Panc1 (cell line): Measurements from ENCODE around the gene ECEL1. TPM values are rescaled to one million over a fixed set of nuclear protein-coding genes. Genes with fewer than 3 reads are reported as not detected.
"Not testable (repeated sequence)": the region's sequence is repeated elsewhere in the genome, so short reads cannot be mapped to it uniquely, and the experiment has no call there.

Experiments used
- ATAC-seq: fragments of 200-7000 bp; cut with Tn5 transposase; 2 replicates; pipeline ENCODE4 v1.9.1; 2020; ENCODE audit warnings: mild to moderate bottlenecking, moderate library complexity
- BruUV-seq: library from RNA; stranded (reverse); fragments of 400-500 nt; replicated peaks from 2 replicates; lab custom pipeline; 2021; lab: Mats Ljungman, UMichigan
- CTCF ChIA-PET: fragments of 300-600 bp; sonication (Branson Sonifier 250); formaldehyde crosslinking; loops from one replicate; lab custom pipeline; 2022; ENCODE audit warnings: antibody characterized with exemption; lab: Charles Lee
- POLR2A ChIA-PET: fragments of 300-600 bp; sonication (Branson Sonifier 250); formaldehyde crosslinking; loops from one replicate; lab custom pipeline; 2022; ENCODE audit warnings: antibody characterized with exemption; lab: Charles Lee
- DNase-seq: peaks from one replicate; pipeline ENCODE4 v3.0.0-alpha.2; 2010; ENCODE audit warnings: low read depth, low spot score
- H3K27ac ChIP-seq: 2 replicates; pipeline ENCODE4 v1.5.1; 2011; ENCODE audit warnings: mild to moderate bottlenecking, low read length, inconsistent platforms
- H3K27me3 ChIP-seq: fragments of 200-500 bp; sonication (Bioruptor generic); 2 replicates; pipeline ENCODE4 v1.6.0; 2014; ENCODE audit warnings: low read length, inconsistent platforms; ENCODE audit not compliant: control insufficient read depth, insufficient read depth
- H3K36me3 ChIP-seq: fragments of 200-500 bp; sonication (Bioruptor generic); 2 replicates; pipeline ENCODE4 v1.5.1; 2014; ENCODE audit warnings: inconsistent platforms, mild to moderate bottlenecking, low read length, moderate library complexity; ENCODE audit not compliant: control insufficient read depth, insufficient read depth
- H3K4me1 ChIP-seq: 2 replicates; pipeline ENCODE4 v1.5.1; 2011; ENCODE audit warnings: inconsistent platforms, mild to moderate bottlenecking, low read length, moderate library complexity; ENCODE audit not compliant: control insufficient read depth, insufficient read depth
- H3K4me3 ChIP-seq, 2 experiments: 2 replicates each; pipeline ENCODE4 v1.5.1; 2011 to 2012; ENCODE audit warnings: low read depth in 2 of 2, low read length in 2 of 2, mild to moderate bottlenecking in 2 of 2, inconsistent platforms in 1 of 2, moderate library complexity in 1 of 2
- H3K9me3 ChIP-seq: fragments of 200-500 bp; sonication (Bioruptor generic); 2 replicates; pipeline ENCODE4 v1.5.1; 2014; ENCODE audit warnings: low read depth, mild to moderate bottlenecking, inconsistent platforms, low read length, moderate library complexity; ENCODE audit not compliant: control insufficient read depth, insufficient read depth
- POLR2AphosphoS5 ChIP-seq: IDR thresholded peaks from 2 replicates; pipeline ENCODE4 v1.6.1; 2012; ENCODE audit warnings: mild to moderate bottlenecking, low read depth, low read length, moderate library complexity
- SIN3A ChIP-seq: IDR thresholded peaks from 2 replicates; pipeline ENCODE4 v1.6.1; 2012; ENCODE audit warnings: low read depth, mild to moderate bottlenecking, low read length, moderate library complexity, borderline replicate concordance; ENCODE audit not compliant: insufficient read depth
- TCF7L2 ChIP-seq: IDR thresholded peaks from 2 replicates; pipeline ENCODE4 v1.6.1; 2011; ENCODE audit warnings: mild to moderate bottlenecking, low read depth, low read length, inconsistent platforms
- in situ Hi-C: cut with HindIII; loops from 2 replicates; pipeline ENCODE4 v1.10.0; 2016; ENCODE audit warnings: low sequenced_read_pairs, low pct_unique_long_range_greater_than_20kb
- intact Hi-C: fragments of 100-400 bp; cut with micrococcal nuclease; formaldehyde crosslinking; loops from one replicate; pipeline ENCODE4 v1.10.0; 2022; ENCODE audit not compliant: unreplicated experiment
- total RNA-seq: library from RNA; stranded (reverse); gene quantifications from one replicate; pipeline ENCODE4 v1.2.1, GENCODE V29; 2021; ENCODE audit not compliant: unreplicated experiment
- TF ChIP-seq, protein P1 (sequence below): fragments of 450-650 bp; IDR thresholded peaks from 2 replicates; pipeline ENCODE4 v1.5.1; 2017; ENCODE audit warnings: mild to moderate bottlenecking
- TF ChIP-seq, protein P2 (sequence below), 2 experiments: IDR thresholded peaks; 2 replicates each; pipeline ENCODE4 v1.6.1; 2011 to 2012; ENCODE audit warnings: low read depth in 2 of 2, control low read depth in 1 of 2, low read length in 1 of 2, mild to moderate bottlenecking in 1 of 2, moderate library complexity in 1 of 2; ENCODE audit not compliant: insufficient read depth in 1 of 2

ECEL1 gene
- total RNA-seq, 1 experiment from 2014 or later, result 2.9 TPM

GRCh38 chr2:232444409-232445148, 43.1 kb downstream of the ECEL1 start:
- TF ChIP-seq POLR2AphosphoS5 (no peak), SIN3A (no peak), TCF7L2 (no peak)
- TF ChIP-seq, protein P1, sequence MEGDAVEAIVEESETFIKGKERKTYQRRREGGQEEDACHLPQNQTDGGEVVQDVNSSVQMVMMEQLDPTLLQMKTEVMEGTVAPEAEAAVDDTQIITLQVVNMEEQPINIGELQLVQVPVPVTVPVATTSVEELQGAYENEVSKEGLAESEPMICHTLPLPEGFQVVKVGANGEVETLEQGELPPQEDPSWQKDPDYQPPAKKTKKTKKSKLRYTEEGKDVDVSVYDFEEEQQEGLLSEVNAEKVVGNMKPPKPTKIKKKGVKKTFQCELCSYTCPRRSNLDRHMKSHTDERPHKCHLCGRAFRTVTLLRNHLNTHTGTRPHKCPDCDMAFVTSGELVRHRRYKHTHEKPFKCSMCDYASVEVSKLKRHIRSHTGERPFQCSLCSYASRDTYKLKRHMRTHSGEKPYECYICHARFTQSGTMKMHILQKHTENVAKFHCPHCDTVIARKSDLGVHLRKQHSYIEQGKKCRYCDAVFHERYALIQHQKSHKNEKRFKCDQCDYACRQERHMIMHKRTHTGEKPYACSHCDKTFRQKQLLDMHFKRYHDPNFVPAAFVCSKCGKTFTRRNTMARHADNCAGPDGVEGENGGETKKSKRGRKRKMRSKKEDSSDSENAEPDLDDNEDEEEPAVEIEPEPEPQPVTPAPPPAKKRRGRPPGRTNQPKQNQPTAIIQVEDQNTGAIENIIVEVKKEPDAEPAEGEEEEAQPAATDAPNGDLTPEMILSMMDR, result peak; percentile 86
- TF ChIP-seq, protein P2, sequence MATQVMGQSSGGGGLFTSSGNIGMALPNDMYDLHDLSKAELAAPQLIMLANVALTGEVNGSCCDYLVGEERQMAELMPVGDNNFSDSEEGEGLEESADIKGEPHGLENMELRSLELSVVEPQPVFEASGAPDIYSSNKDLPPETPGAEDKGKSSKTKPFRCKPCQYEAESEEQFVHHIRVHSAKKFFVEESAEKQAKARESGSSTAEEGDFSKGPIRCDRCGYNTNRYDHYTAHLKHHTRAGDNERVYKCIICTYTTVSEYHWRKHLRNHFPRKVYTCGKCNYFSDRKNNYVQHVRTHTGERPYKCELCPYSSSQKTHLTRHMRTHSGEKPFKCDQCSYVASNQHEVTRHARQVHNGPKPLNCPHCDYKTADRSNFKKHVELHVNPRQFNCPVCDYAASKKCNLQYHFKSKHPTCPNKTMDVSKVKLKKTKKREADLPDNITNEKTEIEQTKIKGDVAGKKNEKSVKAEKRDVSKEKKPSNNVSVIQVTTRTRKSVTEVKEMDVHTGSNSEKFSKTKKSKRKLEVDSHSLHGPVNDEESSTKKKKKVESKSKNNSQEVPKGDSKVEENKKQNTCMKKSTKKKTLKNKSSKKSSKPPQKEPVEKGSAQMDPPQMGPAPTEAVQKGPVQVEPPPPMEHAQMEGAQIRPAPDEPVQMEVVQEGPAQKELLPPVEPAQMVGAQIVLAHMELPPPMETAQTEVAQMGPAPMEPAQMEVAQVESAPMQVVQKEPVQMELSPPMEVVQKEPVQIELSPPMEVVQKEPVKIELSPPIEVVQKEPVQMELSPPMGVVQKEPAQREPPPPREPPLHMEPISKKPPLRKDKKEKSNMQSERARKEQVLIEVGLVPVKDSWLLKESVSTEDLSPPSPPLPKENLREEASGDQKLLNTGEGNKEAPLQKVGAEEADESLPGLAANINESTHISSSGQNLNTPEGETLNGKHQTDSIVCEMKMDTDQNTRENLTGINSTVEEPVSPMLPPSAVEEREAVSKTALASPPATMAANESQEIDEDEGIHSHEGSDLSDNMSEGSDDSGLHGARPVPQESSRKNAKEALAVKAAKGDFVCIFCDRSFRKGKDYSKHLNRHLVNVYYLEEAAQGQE (IDR thresholded peaks at IDR 0.05; ENCODE audit: insufficient read depth in 1 of 2, low read depth in 2 of 2, low read length in 1 of 2), result no peak
- H3K27me3 ChIP-seq, result no peaks in the 10 kb centered on the region
- H3K9me3 ChIP-seq, result no peaks in the 10 kb centered on the region
- BruUV-seq, result no TSS peak
- in situ Hi-C loops, result no loop called here
- POLR2A ChIA-PET, result no interaction called here
- intact Hi-C loops, result no loop called here
- no peak overlapping the region for H3K4me3 ChIP-seq
- DNase-seq (peak; percentile 27), ATAC-seq (peak; percentile 48)
- H3K4me1 ChIP-seq, result no peaks in the 10 kb centered on the region; the same call in none of the 2 replicates
- no peaks in the 10 kb centered on the region for H3K36me3 ChIP-seq
- H3K27ac ChIP-seq, result no peak overlapping the region; the same call in 1 of the 2 replicates
- CTCF ChIA-PET, result interaction anchor here (0.6 to 1.0 kb wide), 3 partner anchors 73 to 638 kb away, joined by 4 to 16 read pairs (median 5); no protein-coding TSS in a partner anchor

DNA sequence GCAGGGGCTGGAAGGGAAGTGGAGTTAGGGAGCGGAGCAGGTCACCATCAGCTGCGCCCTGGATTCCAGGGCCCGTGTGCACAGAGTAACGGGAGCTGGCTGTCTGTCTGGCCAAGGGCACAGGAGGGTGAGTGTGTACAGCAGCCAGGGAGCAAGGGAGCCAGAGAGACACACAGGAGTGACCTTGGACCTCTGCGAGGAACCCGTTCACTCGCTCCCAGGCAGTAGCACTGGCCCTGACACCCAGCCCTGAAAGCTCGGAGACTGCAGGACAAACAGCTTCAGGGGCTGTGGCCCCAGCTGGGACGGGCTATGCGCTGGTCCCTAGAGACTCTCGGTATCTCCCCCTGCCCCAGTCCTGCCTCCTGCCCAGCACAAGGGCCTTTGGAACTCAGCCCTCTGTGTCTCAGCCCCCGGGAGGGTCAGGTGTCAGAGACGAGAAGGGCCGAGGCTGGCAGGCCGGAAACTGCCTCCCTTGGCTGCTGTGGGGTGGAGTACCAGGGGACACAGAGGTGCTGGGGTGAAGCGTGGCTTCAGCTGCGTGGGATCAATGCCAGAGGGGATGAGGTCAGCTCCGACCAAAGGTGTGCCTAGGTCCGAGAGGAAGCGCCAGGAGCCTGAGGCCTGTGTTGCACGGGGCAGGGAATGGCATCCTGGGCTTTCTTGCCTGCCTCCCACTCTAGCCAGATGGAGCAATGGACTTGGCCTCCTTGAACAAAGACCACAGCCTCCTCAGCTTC, 43.8 kb downstream of the ECEL1 start:
- in situ Hi-C loops, result not testable (repeated sequence)

DNA sequence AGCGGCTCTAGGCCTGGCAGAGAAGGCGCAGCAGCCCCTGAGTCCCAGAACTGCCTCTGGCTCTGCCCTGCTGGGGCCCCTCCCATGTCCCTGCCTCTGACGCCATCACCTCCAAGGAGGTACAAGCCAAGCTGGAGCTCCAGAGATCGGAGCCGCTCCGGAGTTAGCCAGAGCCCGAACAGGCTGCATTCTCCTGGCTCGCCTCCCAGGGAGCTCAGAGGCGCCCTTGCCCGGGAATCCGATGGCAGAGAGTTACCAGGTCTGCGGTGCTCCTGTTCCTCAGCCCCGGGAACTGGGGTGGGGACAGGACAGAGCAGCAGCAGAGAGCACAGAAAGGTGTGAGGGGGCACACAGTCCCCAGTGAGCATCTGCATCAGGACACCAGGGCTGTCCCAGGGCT, 44.6 kb downstream of the ECEL1 start:
- H3K9me3 ChIP-seq, H3K36me3 ChIP-seq, DNase-seq, ATAC-seq, H3K4me1 ChIP-seq, H3K4me3 ChIP-seq, intact Hi-C loops, in situ Hi-C loops, H3K27ac ChIP-seq, BruUV-seq, H3K27me3 ChIP-seq, POLR2A ChIA-PET: not testable (repeated sequence)
- CTCF ChIA-PET, result interaction anchor here (0.6 kb wide), 1 partner anchor 58 kb away, joined by 3 read pairs; no protein-coding TSS in a partner anchor

More for the DNA sequence above, 43.8 kb downstream of the ECEL1 start:
- DNase-seq, H3K27ac ChIP-seq, H3K4me3 ChIP-seq, BruUV-seq, H3K4me1 ChIP-seq, H3K27me3 ChIP-seq, intact Hi-C loops, ATAC-seq, H3K9me3 ChIP-seq, POLR2A ChIA-PET, H3K36me3 ChIP-seq: not testable (repeated sequence)
- CTCF ChIA-PET, result interaction anchor here (0.6 to 1.0 kb wide), 2 partner anchors 74 to 79 kb away, joined by 5 to 16 read pairs; no protein-coding TSS in a partner anchor

GRCh38 chr2:232442431-232442830, 45.2 kb downstream of the ECEL1 start:
- in situ Hi-C loops, POLR2A ChIA-PET, H3K36me3 ChIP-seq, H3K4me3 ChIP-seq, H3K27me3 ChIP-seq, H3K27ac ChIP-seq, DNase-seq, intact Hi-C loops, BruUV-seq, H3K9me3 ChIP-seq, ATAC-seq, H3K4me1 ChIP-seq: not testable (repeated sequence)
- CTCF ChIA-PET, result interaction anchor here (0.6 kb wide), 1 partner anchor 58 kb away, joined by 3 read pairs; no protein-coding TSS in a partner anchor

DNA sequence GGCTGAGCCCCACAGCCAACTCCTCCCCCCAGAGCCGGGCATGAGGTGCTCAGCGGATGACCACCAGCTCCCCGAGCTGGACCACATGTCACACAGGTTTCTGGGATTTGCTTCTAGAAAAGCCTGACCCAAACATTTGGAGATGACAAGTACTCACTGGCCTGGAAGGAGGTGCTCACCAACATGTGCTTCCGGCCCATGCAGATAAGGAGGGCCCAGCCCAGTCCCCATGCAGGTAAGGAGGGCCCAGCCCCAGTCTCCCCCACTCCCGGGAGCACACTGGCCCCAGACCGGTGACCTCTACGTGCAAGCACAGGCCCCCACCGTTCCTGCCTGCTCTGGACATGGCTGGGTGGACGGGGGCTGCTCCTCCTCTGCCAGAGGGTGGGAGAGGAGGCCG, 45.7 kb downstream of the ECEL1 start:
- H3K27ac ChIP-seq, POLR2A ChIA-PET, H3K9me3 ChIP-seq, H3K4me1 ChIP-seq, DNase-seq, intact Hi-C loops, ATAC-seq, in situ Hi-C loops, H3K36me3 ChIP-seq, BruUV-seq, H3K27me3 ChIP-seq, CTCF ChIA-PET, H3K4me3 ChIP-seq: not testable (repeated sequence)
